Liver (tissue), 9 donors: Measurements from ENCODE around the gene GBE1. TPM values are rescaled to one million over a fixed set of nuclear protein-coding genes. Genes with fewer than 3 reads are reported as not detected.

ENCODE experiments used
- DNase-seq: peaks from one replicate; pipeline ENCODE4 v3.0.0-alpha.2; 2017; ENCODE audit warnings: low spot score
- H3K27ac ChIP-seq, 2 donors: one replicate each; pipeline ENCODE4 v1.7.0; 2013; ENCODE audit warnings: inconsistent platforms in 2 of 2, low read length in 2 of 2, control low read depth in 1 of 2, low read depth in 1 of 2, mild to moderate bottlenecking in 1 of 2
- H3K27me3 ChIP-seq, 4 donors: one replicate each; pipeline versions ENCODE4 v1.6.1 to v1.7.0; 2013; ENCODE audit warnings: low read length in 3 of 4, inconsistent platforms in 1 of 4, mild to moderate bottlenecking in 1 of 4, moderate library complexity in 1 of 4; ENCODE audit not compliant: control insufficient read depth in 4 of 4, insufficient read depth in 4 of 4
- H3K36me3 ChIP-seq, 4 donors: one replicate each; pipeline versions ENCODE4 v1.6.1 to v1.7.0; 2013; ENCODE audit warnings: low read length in 3 of 4, mild to moderate bottlenecking in 3 of 4, low read depth in 1 of 4, moderate library complexity in 1 of 4; ENCODE audit not compliant: control insufficient read depth in 4 of 4, insufficient read depth in 3 of 4
- H3K4me1 ChIP-seq, 4 donors: one replicate each; pipeline versions ENCODE4 v1.6.1 to v1.7.0; 2013; ENCODE audit warnings: low read length in 3 of 4, mild to moderate bottlenecking in 3 of 4, moderate library complexity in 1 of 4; ENCODE audit not compliant: control insufficient read depth in 4 of 4, insufficient read depth in 4 of 4
- H3K4me3 ChIP-seq, 3 donors: one replicate each; pipeline versions ENCODE4 v1.6.1 to v1.7.0; 2013; ENCODE audit warnings: low read length in 3 of 3, control low read depth in 1 of 3, low read depth in 1 of 3, mild to moderate bottlenecking in 1 of 3
- H3K9ac ChIP-seq, 2 donors: one replicate each; pipeline ENCODE4 v1.7.0; 2013; ENCODE audit warnings: low read length in 2 of 2, mild to moderate bottlenecking in 2 of 2, moderate library complexity in 2 of 2, control low read depth in 1 of 2, low read depth in 1 of 2
- H3K9me3 ChIP-seq, 4 donors: one replicate each; pipeline versions ENCODE4 v1.6.1 to v1.7.0; 2013; ENCODE audit warnings: low read length in 3 of 4; ENCODE audit not compliant: control insufficient read depth in 4 of 4
- ATF3 ChIP-seq: IDR thresholded peaks from 2 replicates; pipeline ENCODE4 v1.6.1; 2016; ENCODE audit warnings: antibody characterized with exemption
- CTCF ChIP-seq: fragments of 150-350 bp; IDR thresholded peaks from 2 replicates; pipeline ENCODE4 v1.5.1; 2017; ENCODE audit warnings: improper control_type of control experiment, low read depth, low read length; ENCODE audit not compliant: missing input control
- EGR1 ChIP-seq, 2 donors: IDR thresholded peaks; 2 replicates each; pipeline ENCODE4 v1.6.1; 2016 to 2018; ENCODE audit warnings: antibody characterized with exemption in 2 of 2, low read depth in 2 of 2
- FOXA1 ChIP-seq: IDR thresholded peaks from 2 replicates; pipeline ENCODE4 v1.6.1; 2016; ENCODE audit warnings: antibody characterized with exemption
- FOXA2 ChIP-seq: IDR thresholded peaks from 2 replicates; pipeline ENCODE4 v1.6.1; 2016; ENCODE audit warnings: antibody characterized with exemption
- GABPA ChIP-seq, 2 donors: IDR thresholded peaks in 1 of 2; conservative IDR thresholded peaks in 1 of 2; 2 replicates each; pipeline ENCODE4 v1.6.1; 2016; ENCODE audit warnings: antibody characterized with exemption in 2 of 2, mild to moderate bottlenecking in 1 of 2, moderate library complexity in 1 of 2
- HNF4A ChIP-seq, 2 donors: conservative IDR thresholded peaks; 2 replicates each; pipeline ENCODE4 v1.6.1; 2016; ENCODE audit warnings: antibody characterized with exemption in 2 of 2, mild to moderate bottlenecking in 2 of 2
- HNF4G ChIP-seq: IDR thresholded peaks from 2 replicates; pipeline ENCODE4 v1.6.1; 2016; ENCODE audit warnings: antibody characterized with exemption
- JUND ChIP-seq, 2 donors: IDR thresholded peaks; 2 replicates each; pipeline ENCODE4 v1.6.1; 2016; ENCODE audit warnings: antibody characterized with exemption in 2 of 2
- NR2F2 ChIP-seq: IDR thresholded peaks from 2 replicates; pipeline ENCODE4 v1.6.1; 2016; ENCODE audit warnings: antibody characterized with exemption
- RAD21 ChIP-seq, 2 donors: IDR thresholded peaks; 2 replicates each; pipeline ENCODE4 v1.6.1; 2016; ENCODE audit warnings: antibody characterized with exemption in 2 of 2, mild to moderate bottlenecking in 2 of 2
- REST ChIP-seq: IDR thresholded peaks from 2 replicates; pipeline ENCODE4 v1.6.1; 2016; ENCODE audit warnings: antibody characterized with exemption, mild to moderate bottlenecking
- RXRA ChIP-seq, 2 donors: IDR thresholded peaks; 2 replicates each; pipeline ENCODE4 v1.6.1; 2017 to 2018; ENCODE audit warnings: antibody characterized with exemption in 2 of 2, mild to moderate bottlenecking in 1 of 2
- SP1 ChIP-seq: IDR thresholded peaks from 2 replicates; pipeline ENCODE4 v1.6.1; 2018; ENCODE audit warnings: antibody characterized with exemption, mild to moderate bottlenecking
- TAF1 ChIP-seq: conservative IDR thresholded peaks from 2 replicates; pipeline ENCODE4 v1.6.1; 2016; ENCODE audit warnings: antibody characterized with exemption, mild to moderate bottlenecking
- YY1 ChIP-seq: IDR thresholded peaks from 2 replicates; pipeline ENCODE4 v1.6.1; 2016; ENCODE audit warnings: antibody characterized with exemption, mild to moderate bottlenecking
- ZBTB33 ChIP-seq: IDR thresholded peaks from 2 replicates; pipeline ENCODE4 v1.6.1; 2016; ENCODE audit warnings: antibody characterized with exemption
- WGBS: extraction: QIAGEN DNeasy Blood & Tissue Kit; methylation state at CpG from one replicate; pipeline ENCODE4 v1.1.7; 2013; 5-methylcytosine and 5-hydroxymethylcytosine counted together
- polyA plus RNA-seq, 2 donors: library from polyadenylated mRNA; stranded (reverse) in 1 of 2; unstranded in 1 of 2; fragments of 200-250 nt in 1 of 2; fragments of >200 nt in 1 of 2; fragmentation: Nextera tagmentation in 1 of 2; extraction: Ambion mirVana in 1 of 2; gene quantifications; one replicate each; pipeline versions ENCODE4 v1.2.1 to v1.2.3, GENCODE V29; 2013 to 2015
- total RNA-seq, 2 donors: library from RNA; depleted of rRNA; stranded (reverse); fragments of >200 nt; gene quantifications; one replicate each; pipeline ENCODE4 v1.2.3, GENCODE V29; 2014
- TF ChIP-seq, protein P1 (sequence below): IDR thresholded peaks from 2 replicates; pipeline ENCODE4 v1.6.1; 2016; ENCODE audit warnings: antibody characterized with exemption
- donor health status: healthy.
- donor health status: healthy.
- donor health status: healthy.
- donor health status: healthy.
- donor health status: healthy.

The GBE1 gene
- total and polyA plus RNA-seq, 4 donors: 22.5 to 95.6 (median 25.8) TPM

- TF ChIP-seq RAD21 (IDR thresholded peaks at IDR 0.05): no peak
- TF ChIP-seq ZBTB33: no peak
- no peak for TF ChIP-seq NR2F2
- no peak for TF ChIP-seq SP1
- no peak for TF ChIP-seq EGR1 (IDR thresholded peaks at IDR 0.05; ENCODE audit: low read depth in 2 of 2)
- TF ChIP-seq FOXA1: no peak
- TF ChIP-seq FOXA2: no peak
- no peak for TF ChIP-seq GABPA (IDR thresholded peaks at IDR 0.05 in 1 of 2, conservative IDR thresholded peaks at IDR 0.05 in 1 of 2)
- no peak for TF ChIP-seq YY1
- no peak for TF ChIP-seq TAF1
Measured at GRCh38 chr3:81735334-81735733, 26.1 kb downstream of the GBE1 start (continued).

DNA sequence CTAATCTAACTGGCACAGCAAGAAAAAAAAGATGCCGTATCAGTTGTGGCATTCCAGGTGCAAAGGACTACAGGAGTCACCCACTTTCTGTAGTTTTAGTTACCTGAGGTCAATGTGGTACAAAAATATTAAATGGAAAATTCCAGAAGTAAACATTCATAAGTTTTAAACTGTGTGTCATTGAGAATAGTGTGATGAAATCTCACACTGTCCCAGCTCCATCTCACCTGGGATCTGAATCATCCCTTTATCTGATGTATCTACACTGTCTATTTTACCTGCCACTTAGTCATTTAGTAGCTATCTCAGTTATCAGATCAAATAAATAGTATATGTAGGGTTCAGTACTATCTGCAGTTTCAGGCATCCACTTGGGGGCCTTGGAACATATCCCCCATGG is 26.7 kb downstream of the GBE1 start:
- Histone ChIP-seq H3K9ac (no peak overlapping the region), H3K27ac (peak overlapping the region in 1 of 2 donors; percentile 51), H3K9me3 (no peaks in the 10 kb centered on the region), H3K4me3 (no peak overlapping the region), H3K27me3 (no peaks in the 10 kb centered on the region), H3K36me3 (no peaks in the 10 kb centered on the region), H3K4me1 (peaks cover 0 to 3% (median 2%) of the 10 kb centered on the region in 4 donors)
- no peak for DNase-seq
- WGBS: 82% methylated on average over 1 of the region's 1 CpG
- no peak for TF ChIP-seq RXRA (IDR thresholded peaks at IDR 0.05)
- no peak for TF ChIP-seq HNF4G
- no peak for TF ChIP-seq ZBTB33
- no peak for TF ChIP-seq TAF1
- no peak for TF ChIP-seq FOXA1
- TF ChIP-seq, protein P1, sequence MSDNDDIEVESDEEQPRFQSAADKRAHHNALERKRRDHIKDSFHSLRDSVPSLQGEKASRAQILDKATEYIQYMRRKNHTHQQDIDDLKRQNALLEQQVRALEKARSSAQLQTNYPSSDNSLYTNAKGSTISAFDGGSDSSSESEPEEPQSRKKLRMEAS: no peak
- no peak for TF ChIP-seq HNF4A (conservative IDR thresholded peaks at IDR 0.05)
- TF ChIP-seq GABPA (IDR thresholded peaks at IDR 0.05 in 1 of 2, conservative IDR thresholded peaks at IDR 0.05 in 1 of 2): no peak
- no peak for TF ChIP-seq SP1
- no peak for TF ChIP-seq FOXA2
- TF ChIP-seq YY1: no peak
- no peak for TF ChIP-seq JUND (IDR thresholded peaks at IDR 0.05)
- TF ChIP-seq ATF3: no peak
- no peak for TF ChIP-seq CTCF
- no peak for TF ChIP-seq REST
- TF ChIP-seq RAD21 (IDR thresholded peaks at IDR 0.05): no peak
- TF ChIP-seq NR2F2: no peak
- TF ChIP-seq EGR1 (IDR thresholded peaks at IDR 0.05; ENCODE audit: low read depth in 2 of 2): no peak
